ENCODE data around the gene POLR2E.

- no peak for TF ChIP-seq CTCF (IDR thresholded peaks at IDR 0.05)
- TF ChIP-seq, protein P1, sequence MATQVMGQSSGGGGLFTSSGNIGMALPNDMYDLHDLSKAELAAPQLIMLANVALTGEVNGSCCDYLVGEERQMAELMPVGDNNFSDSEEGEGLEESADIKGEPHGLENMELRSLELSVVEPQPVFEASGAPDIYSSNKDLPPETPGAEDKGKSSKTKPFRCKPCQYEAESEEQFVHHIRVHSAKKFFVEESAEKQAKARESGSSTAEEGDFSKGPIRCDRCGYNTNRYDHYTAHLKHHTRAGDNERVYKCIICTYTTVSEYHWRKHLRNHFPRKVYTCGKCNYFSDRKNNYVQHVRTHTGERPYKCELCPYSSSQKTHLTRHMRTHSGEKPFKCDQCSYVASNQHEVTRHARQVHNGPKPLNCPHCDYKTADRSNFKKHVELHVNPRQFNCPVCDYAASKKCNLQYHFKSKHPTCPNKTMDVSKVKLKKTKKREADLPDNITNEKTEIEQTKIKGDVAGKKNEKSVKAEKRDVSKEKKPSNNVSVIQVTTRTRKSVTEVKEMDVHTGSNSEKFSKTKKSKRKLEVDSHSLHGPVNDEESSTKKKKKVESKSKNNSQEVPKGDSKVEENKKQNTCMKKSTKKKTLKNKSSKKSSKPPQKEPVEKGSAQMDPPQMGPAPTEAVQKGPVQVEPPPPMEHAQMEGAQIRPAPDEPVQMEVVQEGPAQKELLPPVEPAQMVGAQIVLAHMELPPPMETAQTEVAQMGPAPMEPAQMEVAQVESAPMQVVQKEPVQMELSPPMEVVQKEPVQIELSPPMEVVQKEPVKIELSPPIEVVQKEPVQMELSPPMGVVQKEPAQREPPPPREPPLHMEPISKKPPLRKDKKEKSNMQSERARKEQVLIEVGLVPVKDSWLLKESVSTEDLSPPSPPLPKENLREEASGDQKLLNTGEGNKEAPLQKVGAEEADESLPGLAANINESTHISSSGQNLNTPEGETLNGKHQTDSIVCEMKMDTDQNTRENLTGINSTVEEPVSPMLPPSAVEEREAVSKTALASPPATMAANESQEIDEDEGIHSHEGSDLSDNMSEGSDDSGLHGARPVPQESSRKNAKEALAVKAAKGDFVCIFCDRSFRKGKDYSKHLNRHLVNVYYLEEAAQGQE (IDR thresholded peaks at IDR 0.05; ENCODE audit: insufficient read depth in 1 of 2, low read depth in 2 of 2, low read length in 1 of 2), result no peak
- no peak for TF ChIP-seq POLR2AphosphoS5 (IDR thresholded peaks at IDR 0.05; ENCODE audit: low read depth, low read length)
- no peak for TF ChIP-seq SIN3A (IDR thresholded peaks at IDR 0.05; ENCODE audit: borderline replicate concordance, insufficient read depth, low read depth, low read length)
These were observed 45.3 kb upstream of the POLR2E start for GRCh38 chr19:1140272-1141027.

All from Panc1 (cell line).